GM19455 (cell line): Measurements from ENCODE around the gene ORC5.
"Not testable (repeated sequence)": the region's sequence is repeated elsewhere in the genome, so short reads cannot be mapped to it uniquely, and the experiment has no call there.

ENCODE experiments used
- ATAC-seq: cut with Tn5 transposase; IDR thresholded peaks from one replicate; pipeline ENCODE4 v1.9.1; 2021; ENCODE audit not compliant: unreplicated experiment

Gene ORC5

GRCh38 chr7:104192434-104192833 is 15.4 kb downstream of the ORC5 start:
- ATAC-seq = no peak

- ATAC-seq = no peak
Observed at GRCh38 chr7:104185346-104185745, 22.5 kb downstream of the ORC5 start.

- ATAC-seq = no peak
Observed at GRCh38 chr7:104179178-104179577, 28.6 kb downstream of the ORC5 start.

- ATAC-seq = not testable (repeated sequence)
Observed at GRCh38 chr7:104177565-104178083, 30.2 kb downstream of the ORC5 start.

GRCh38 chr7:104176332-104176731 is 31.5 kb downstream of the ORC5 start:
- no peak for ATAC-seq

- no peak for ATAC-seq
Observed at GRCh38 chr7:104175361-104175984, 32.3 kb downstream of the ORC5 start.

- no peak for ATAC-seq
Observed at GRCh38 chr7:104174798-104175197, 33.0 kb downstream of the ORC5 start.

- no peak for ATAC-seq
Observed at GRCh38 chr7:104162081-104162480, 45.7 kb downstream of the ORC5 start.

GRCh38 chr7:104161244-104161643 is 46.6 kb downstream of the ORC5 start:
- ATAC-seq = no peak

- no peak for ATAC-seq
Observed at GRCh38 chr7:104160375-104160774, 47.4 kb downstream of the ORC5 start.

GRCh38 chr7:104156842-104157277 is 51.0 kb downstream of the ORC5 start:
- ATAC-seq = no peak

- no peak for ATAC-seq
Observed at GRCh38 chr7:104153287-104153686, 54.5 kb downstream of the ORC5 start.

GRCh38 chr7:104152468-104152867 is 55.3 kb downstream of the ORC5 start:
- no peak for ATAC-seq

- no peak for ATAC-seq
Observed at GRCh38 chr7:104150470-104150869, 57.3 kb downstream of the ORC5 start.

GRCh38 chr7:104149822-104150221 is 58.0 kb downstream of the ORC5 start:
- ATAC-seq = no peak

- ATAC-seq = no peak
Observed at GRCh38 chr7:104142147-104142546, 65.7 kb downstream of the ORC5 start.

- ATAC-seq = no peak
Observed at GRCh38 chr7:104137971-104138370, 69.8 kb downstream of the ORC5 start.

- ATAC-seq = no peak
Observed at GRCh38 chr7:104137511-104137910, 70.3 kb downstream of the ORC5 start.

- ATAC-seq = no peak
Observed at GRCh38 chr7:104136981-104137380, 70.8 kb downstream of the ORC5 start.

- ATAC-seq = no peak
Observed at GRCh38 chr7:104136561-104136960, 71.3 kb downstream of the ORC5 start.

GRCh38 chr7:104135760-104136558 is 71.9 kb downstream of the ORC5 start:
- ATAC-seq = no peak

GRCh38 chr7:104133238-104133637 is 74.6 kb downstream of the ORC5 start:
- ATAC-seq = no peak
